Fibroblast of skin of left biceps (primary cell): ENCODE measurements around the gene LAMTOR1.
"Not testable (repeated sequence)": the region's sequence is repeated elsewhere in the genome, so short reads cannot be mapped to it uniquely, and the experiment has no call there.

Source experiments
- DNase-seq, 2 experiments: peaks; one replicate each; pipeline ENCODE4 v3.0.0-alpha.2; 2013; ENCODE audit warnings: low read depth in 2 of 2

The LAMTOR1 gene

GRCh38 chr11:72102946-72103753, at the start of gene LAMTOR1:
LAMTOR1 (minus strand) TSS chr11:72103297; CDS start chr11:72103224, 73 bp downstream.
- DNase-seq: peak; percentile 97 to 98

- no peak for DNase-seq
These were observed 47.8 kb upstream of the LAMTOR1 start for GRCh38 chr11:72150882-72151281.

DNA sequence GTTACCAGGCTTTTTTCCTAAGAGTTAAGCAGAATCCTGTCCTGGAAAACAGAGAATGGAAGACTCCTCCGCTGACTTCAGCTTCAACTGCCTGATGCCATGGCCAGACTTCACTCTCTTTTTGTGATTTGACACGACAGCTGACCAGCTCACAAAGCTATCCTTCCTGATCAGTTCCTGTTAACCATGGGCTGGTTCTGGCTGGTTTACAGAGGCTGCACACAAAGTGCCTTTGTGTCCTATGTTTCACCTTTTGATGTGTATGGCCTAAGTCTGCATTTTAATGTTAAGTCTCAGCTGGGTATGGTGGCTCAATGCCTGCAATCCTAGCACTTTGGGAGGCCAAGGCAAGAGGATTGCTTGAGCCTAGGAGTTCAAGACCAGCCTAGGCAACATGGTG, 43.5 kb upstream of the LAMTOR1 start:
- no peak for DNase-seq

DNA sequence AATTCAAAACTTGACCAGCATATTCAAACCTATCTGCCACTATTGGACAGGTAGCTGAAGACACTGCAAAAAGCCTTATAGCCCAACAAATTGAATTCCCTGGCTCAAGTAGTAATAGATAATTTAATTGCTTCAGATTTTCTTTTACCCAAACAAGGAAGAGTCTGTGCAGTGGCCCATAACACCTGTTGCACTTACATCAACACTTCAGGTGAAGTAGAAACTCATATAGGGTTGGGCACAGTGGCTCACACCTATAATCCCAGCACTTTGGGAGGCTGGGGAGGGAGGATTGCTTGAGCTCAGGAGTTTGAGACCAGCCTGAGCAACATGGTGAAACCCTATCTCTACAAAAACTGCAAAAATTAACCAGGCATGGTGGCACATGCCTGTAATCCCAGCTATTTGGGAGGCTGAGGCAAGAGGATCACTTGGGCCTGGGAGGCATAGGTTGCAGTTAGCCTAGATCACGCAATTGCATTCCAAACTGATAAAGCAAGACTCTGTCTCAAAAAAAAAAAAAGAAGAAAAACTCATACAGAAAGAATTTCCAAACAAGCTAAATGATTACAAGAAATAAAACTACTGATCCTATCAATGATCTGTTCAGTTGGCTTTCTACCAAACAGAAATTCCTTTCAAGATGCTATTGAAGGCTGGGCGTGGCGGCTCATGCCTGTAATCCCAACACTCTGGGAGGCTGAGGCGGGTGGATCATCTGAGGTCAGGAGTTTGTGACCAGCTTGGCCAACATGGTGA, 41.9 kb upstream of the LAMTOR1 start:
- DNase-seq: peak; percentile 51 to 58

DNA sequence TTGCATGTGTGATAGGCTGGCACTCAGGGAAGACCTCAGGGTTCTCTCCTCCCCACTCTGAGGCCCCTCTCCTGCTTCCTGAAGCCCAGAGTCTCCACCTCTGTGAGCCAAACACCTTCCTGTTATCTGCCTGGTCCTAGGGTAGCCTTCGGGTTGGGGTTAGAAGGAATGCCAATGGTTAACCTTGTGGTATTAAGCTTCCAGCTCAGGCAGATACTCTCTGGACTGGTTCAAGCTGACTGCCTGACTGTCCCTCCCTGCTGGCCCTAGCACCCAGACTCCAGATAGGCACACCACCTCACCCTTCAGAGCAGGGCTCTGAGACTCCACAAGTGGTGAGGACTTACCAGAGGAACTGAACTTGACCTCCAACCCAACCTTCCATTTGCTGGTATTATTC, 39.4 kb upstream of the LAMTOR1 start:
- not testable (repeated sequence) for DNase-seq

DNA sequence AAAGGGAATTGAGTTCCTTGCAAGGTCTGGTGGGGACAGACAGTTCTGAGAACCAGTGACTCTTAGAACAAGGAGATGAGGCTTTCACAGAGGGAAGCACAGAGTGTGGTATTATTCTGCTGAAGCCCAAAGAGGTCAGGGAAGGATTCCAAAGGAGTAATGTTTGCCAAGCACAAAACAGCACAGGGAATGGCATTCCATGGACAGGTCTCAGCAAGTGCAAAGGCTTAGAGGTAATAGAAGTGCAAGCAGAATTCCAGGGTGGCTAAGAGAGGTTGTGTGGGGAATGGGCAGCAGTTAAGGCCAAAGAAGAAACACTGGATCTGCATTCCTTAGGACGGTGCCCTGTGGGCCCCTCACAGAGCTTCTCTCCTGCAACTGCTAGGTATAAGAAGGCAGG, 39.0 kb upstream of the LAMTOR1 start:
- not testable (repeated sequence) for DNase-seq

DNA sequence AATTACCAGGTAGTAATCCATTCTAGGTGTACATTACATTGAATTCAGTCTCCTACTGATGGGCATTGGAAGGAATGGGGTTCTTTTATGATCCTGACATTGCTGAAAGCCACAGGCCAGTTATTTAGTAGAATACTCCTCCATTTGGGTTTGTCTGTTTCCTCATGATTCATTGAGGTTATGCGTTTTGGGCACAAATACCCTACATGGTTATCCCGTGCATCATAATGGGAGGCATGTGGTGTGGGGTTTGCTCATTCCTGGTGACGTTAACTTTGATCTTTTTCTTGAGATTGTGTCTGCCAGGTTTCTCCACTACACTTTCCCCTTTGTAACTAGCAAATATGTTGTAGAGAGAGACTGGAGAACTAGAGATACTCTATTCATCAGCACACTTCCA, 38.0 kb upstream of the LAMTOR1 start:
- peak; percentile 63 for DNase-seq

GRCh38 chr11:72140661-72141060, 37.6 kb upstream of the LAMTOR1 start:
- DNase-seq: no peak

DNA sequence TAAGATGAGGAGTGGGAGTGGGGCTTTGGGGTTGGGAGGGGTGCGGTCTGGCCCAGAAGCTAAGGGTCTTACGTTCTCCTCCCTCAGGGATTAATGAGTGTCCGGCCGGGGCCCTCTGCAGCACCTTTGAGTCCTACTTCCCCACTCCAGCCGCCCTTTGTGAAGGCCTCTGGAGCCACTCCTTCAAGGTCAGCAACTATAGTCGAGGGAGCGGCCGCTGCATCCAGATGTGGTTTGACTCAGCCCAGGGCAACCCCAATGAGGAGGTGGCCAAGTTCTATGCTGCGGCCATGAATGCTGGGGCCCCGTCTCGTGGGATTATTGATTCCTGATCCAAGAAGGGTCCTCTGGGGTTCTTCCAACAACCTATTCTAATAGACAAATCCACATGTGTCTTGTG, 36.4 kb upstream of the LAMTOR1 start:
- DNase-seq: no peak

DNA sequence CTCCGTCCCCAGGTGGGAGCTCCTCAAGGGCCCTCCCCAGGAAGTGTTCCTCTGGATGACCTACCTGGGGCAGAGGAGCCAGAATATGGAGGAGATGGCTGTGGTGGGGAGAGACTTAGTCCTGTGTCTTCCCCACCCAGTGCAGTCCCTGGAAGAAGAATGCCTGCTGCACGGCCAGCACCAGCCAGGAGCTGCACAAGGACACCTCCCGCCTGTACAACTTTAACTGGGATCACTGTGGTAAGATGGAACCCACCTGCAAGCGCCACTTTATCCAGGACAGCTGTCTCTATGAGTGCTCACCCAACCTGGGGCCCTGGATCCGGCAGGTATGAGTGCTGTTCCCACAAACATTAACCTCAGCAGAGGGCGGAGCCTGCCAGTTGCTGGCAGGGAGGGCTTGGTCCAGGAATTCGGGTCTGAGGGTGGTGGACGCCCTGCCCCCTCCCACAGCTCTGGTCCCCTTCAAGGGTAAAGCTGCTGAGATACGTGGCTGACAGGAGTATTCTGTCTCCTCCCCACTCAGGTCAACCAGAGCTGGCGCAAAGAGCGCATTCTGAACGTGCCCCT, 35.8 kb upstream of the LAMTOR1 start:
- no peak for DNase-seq

GRCh38 chr11:72136684-72137262, 33.7 kb upstream of the LAMTOR1 start:
- DNase-seq: no peak

- no peak for DNase-seq
These were observed 33.0 kb upstream of the LAMTOR1 start for GRCh38 chr11:72135891-72136683.

DNA sequence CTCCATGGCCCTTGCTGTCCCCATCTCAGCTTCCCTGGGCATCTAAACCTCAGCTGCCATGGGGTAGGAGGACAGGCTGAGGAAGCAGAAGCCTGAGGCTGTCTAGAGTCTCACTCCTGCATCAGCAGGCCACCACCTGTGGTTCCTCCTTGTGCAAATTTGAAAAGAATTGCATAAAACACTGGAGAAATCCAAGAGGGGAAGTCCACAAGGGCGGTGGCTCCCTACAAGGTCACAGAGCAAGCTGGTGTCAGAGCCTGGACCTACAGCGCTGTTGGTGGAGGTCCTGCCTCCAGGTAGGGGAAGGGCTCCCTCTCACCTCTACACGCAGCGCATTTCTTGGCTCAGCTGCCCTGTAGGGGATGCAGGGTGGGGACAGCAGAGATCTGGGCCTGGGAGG, 32.4 kb upstream of the LAMTOR1 start, which contains the start of gene FOLR3:
FOLR3 (plus strand) TSS at position 253 of the 400 bp plus-strand sequence. CDS start 228 bp downstream, outside the sequence.
- DNase-seq: not testable (repeated sequence)

- DNase-seq: no peak
These were observed 29.5 kb upstream of the LAMTOR1 start for GRCh38 chr11:72132646-72133045.

DNA sequence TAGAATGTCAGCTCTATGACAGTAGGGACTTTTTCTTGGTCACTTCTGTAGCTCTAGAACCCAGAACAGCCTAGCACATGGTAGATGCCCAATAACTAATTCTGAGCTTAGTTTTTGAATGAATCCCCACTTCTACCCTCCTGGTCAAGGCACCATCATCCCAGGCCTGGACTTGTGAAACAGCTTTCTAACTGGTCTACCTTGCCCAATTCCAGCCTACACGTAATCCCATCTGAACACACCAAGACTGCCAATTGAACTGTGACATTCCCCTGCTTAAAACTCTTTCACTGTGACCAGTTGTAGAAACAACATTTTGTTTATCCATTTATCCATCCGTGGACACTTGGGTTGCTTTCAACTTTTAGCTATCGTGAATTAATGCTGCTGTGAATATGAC, 26.3 kb upstream of the LAMTOR1 start:
- no peak for DNase-seq

DNA sequence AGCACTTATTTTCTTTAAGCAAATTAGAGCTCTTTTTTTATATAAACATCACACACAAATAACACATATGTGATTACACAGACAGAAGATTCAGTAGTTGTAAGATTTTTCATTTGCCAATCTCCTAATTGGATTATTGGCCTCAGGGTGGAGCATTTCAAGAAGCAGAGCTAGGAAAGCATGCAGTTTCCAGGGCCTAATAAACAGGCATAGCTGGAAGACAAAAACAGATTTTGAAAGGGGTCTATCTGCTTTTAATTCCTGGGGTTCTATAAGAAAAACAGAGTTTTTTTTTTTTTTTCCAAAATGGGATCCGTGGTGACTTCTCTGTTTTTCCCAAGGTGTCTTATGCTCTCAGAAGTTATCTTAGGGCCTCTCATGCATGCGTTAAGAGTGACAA, 24.8 kb upstream of the LAMTOR1 start:
- no peak for DNase-seq

GRCh38 chr11:72125956-72126355, 22.9 kb upstream of the LAMTOR1 start:
- no peak for DNase-seq

DNA sequence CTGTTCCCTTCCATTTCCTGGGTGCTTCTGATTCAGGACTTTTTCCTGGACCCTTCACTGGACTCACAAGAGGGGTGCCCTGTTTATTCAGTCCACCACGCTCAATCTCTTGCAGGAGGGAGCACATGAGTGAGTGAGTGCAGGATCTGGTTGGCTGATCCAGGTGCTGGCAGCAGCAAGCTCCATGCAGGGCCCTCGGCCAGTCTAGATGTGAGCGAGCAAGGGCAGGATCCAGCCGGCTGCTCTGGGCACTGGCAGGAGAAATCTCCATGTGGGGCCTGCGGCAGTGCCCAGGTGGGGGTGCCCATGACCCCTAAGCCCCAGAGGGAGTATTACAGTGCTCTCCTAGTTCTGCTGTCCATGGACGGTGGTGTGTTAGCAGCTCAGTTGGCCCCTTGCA, 20.9 kb upstream of the LAMTOR1 start:
- DNase-seq: no peak

DNA sequence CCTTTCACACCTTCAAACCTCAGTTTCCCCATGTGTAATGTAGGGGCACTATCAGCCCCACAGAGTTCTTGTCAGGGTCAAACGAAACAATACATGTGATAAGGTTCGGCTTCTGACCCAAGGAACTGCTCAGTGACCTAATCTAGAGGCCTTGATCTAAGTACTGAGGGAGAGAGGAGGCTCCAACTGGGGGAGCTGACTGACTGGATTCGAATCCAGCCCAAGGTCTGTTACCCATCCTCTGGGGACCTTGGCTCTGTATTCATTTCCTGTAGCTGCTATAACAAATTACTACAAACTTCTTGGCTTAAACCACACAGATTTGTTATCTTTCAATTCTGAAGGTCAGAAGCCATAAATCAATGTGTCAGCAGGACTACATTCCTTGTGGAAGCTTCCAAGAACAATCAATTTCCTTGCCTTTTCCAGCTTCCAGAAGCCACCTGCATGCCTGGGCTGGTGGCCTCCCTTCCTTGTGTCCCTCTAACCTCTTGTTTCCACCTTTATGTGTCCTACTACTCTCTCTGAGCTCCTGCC, 20.1 kb upstream of the LAMTOR1 start:
- DNase-seq: no peak

DNA sequence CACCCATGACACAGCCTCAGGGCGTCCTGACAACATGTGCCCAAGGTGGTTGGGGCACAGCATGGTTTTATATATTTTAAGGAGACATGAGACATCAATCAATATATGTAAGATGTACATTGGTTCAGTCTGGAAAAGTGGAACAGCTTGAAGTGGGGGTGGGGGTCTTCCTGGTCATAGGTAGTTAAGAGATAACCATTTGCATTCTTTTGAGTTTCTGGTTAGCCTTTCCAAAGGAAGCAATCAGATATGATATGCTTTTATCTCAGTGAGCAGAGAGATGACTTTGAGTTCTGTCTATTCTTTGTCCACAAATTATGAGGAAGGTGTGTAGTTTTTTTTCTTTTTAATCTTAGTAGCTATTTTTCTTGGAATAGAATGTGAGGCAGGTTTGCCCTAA, 19.5 kb upstream of the LAMTOR1 start:
- no peak for DNase-seq

DNA sequence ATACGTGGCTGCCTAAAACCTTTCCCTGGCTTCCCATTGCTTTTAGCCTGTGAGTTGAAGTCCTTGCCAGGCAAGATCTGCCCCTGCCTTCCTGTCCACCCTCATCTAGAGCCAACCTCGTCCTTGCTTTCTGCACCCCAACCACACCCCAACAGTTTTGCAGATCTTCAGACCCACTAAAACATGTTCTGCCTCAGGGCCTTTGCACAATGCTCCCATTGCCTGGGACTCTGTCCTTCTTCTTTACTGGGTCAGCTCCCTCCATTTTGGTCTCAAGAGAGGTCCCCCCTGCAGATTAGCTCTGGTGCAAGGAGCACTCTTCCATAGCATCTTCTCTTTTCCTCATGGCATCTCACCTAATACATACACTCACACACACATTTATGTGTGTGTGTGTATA, 17.8 kb upstream of the LAMTOR1 start:
- no peak for DNase-seq
